GM12864 (cell line): Measurements from ENCODE around the gene ZNF451.
"Not testable (repeated sequence)": the region's sequence is repeated elsewhere in the genome, so short reads cannot be mapped to it uniquely, and the experiment has no call there.

Experiments used
- DNase-seq: peaks from one replicate; pipeline ENCODE4 v3.0.0-alpha.2; 2011; ENCODE audit warnings: low read depth
- H3K4me3 ChIP-seq: 2 replicates; pipeline ENCODE4 v1.5.1; 2011; ENCODE audit warnings: mild to moderate bottlenecking, low read depth, low read length, control low read depth
- TF ChIP-seq, protein P1 (sequence below): IDR thresholded peaks from 2 replicates; pipeline ENCODE4 v1.5.1; 2011; ENCODE audit warnings: low read depth, mild to moderate bottlenecking, moderate library complexity, low read length, control low read depth, inconsistent platforms; ENCODE audit errors: missing control alignments

ZNF451 gene

DNA sequence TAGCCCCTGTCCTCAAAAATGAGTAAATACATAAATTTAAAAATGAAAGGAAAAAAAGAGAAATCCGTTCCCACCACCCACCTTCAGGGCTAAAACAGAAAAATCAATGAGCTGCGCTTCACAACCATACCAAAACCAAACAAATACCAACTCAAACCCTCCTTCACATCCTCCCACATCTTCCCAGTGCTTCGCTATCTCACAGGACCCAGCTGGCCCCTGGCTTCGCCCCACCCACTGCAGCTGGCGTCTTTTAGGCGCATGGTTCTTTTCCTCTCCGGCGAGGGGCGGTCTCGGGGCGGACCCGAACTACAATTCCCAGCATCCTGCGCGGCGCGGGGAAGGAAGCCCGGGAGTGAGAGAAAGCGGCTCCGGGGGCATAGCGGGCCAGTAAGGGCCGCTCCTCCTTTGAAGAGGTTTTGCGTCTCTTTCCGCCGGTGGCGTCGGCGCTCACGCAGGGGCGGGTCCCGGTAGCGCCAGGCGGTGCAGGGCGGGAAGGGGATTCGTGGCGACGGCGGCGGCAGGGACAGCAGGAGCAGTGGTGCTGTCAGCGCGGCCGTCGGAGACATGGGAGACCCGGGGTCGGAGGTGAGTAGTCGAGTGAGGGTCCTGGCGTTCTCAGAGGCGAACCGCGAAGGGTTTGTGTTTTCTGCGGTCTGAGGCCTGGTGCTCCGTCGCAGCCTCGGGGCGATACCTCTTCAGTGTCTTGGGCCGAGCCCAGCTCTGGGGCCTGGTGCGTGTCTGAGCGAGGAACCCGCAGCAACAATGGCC lies at the start of gene ZNF451:
Gene ZNF451, plus strand, starts transcription at position 502 of the 771 bp plus-strand sequence. Its CDS starts 66 bp downstream, at position 568.
- DNase-seq = peak; percentile 87
- H3K4me3 ChIP-seq = peak within 1 kb of the TSS; percentile 49
- TF ChIP-seq, protein P1, sequence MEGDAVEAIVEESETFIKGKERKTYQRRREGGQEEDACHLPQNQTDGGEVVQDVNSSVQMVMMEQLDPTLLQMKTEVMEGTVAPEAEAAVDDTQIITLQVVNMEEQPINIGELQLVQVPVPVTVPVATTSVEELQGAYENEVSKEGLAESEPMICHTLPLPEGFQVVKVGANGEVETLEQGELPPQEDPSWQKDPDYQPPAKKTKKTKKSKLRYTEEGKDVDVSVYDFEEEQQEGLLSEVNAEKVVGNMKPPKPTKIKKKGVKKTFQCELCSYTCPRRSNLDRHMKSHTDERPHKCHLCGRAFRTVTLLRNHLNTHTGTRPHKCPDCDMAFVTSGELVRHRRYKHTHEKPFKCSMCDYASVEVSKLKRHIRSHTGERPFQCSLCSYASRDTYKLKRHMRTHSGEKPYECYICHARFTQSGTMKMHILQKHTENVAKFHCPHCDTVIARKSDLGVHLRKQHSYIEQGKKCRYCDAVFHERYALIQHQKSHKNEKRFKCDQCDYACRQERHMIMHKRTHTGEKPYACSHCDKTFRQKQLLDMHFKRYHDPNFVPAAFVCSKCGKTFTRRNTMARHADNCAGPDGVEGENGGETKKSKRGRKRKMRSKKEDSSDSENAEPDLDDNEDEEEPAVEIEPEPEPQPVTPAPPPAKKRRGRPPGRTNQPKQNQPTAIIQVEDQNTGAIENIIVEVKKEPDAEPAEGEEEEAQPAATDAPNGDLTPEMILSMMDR = no peak

DNA sequence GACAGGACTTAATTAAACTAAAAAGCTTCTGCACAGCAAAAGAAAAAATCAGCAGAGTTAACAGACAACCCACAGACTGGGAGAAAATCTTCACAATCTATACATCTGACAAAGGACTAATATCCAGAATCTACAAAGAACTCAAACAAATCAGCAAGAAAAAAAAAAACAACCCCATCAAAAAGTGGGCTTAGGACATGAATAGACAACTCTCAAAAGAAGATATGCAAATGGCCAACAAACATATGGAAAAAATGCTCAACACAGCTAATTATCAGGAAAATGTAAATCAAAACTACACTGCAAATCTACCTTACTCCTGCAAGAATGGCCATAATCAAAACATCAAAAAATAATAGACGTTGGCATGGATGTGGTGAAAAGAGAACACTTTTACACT lies 45.9 kb upstream of the ZNF451 start:
- not testable (repeated sequence) for H3K4me3 ChIP-seq, DNase-seq

DNA sequence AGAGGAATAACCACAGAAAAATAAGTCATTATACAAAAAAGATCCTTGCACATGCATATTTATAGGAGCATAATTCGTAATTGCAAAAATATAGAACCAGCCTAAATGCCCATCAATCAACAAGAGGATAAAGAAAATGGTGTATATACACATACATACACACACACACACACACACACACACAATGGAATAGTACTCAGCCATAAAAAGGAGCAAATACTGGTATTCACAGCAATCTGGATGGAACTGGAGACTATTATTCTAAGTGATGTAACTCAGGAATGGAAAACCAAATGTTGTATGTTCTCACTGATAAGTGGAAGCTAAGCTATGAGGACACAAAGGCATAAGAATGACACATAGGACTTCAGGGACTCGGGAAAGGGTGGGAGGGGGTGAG lies 45.4 kb upstream of the ZNF451 start:
- DNase-seq = no peak
- no peak overlapping the region for H3K4me3 ChIP-seq
- TF ChIP-seq, protein P1 = no peak

DNA sequence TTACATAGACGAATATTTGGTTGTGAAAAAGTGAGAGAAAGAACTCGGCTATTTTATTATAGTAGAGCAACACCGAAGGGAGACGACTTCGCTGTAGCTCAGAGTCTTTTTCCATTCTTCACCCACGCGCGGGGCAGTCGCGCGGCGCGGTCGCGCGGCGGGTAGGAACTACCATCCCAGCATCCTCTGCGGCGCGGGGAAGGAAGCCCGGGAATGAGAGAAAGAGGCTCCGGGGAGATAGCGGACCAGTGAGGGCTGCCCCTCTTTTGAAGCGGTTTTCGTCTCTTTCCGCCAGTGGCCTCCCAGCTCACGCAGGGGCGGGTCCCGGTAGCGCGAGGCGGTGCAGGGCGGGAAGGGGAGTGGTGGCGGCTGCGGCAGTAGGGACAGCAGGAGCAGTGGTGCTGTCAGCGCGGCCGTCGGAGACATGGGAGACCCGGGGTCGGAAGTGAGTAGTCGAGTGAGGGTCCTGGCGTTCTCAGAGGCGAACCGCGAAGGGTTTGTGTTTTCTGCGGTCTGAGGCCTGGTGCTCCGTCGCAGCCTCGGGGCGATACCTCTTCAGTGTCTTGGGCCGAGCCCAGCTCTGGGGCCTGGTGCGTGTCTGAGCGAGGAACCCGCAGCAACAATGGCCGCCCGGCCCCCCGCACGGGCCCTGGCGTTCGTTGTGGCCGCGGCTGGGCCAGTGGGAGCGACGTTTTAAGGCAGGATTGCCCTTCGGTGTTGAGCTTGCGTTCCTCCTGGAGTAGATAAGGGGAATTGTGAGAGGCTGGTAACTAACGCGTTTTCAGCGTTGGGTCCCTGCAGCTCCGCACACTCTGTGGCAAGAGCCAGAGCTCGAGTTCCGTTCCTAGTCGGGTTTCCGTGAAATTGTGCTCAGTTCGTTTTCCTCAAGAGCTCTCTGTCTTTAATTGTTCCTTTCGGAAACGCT lies 43.4 kb upstream of the ZNF451 start, which contains the start of gene KIAA1586:
Gene KIAA1586, plus strand, starts transcription at position 362 of the 925 bp plus-strand sequence. Its CDS starts 63 bp downstream, at position 425.
- H3K4me3 ChIP-seq = peak within 1 kb of the TSS; percentile 72
- peak; percentile 69 for DNase-seq

- DNase-seq, H3K4me3 ChIP-seq: not testable (repeated sequence)
Observed at GRCh38 chr6:57047257-57047585, 42.8 kb upstream of the ZNF451 start.

DNA sequence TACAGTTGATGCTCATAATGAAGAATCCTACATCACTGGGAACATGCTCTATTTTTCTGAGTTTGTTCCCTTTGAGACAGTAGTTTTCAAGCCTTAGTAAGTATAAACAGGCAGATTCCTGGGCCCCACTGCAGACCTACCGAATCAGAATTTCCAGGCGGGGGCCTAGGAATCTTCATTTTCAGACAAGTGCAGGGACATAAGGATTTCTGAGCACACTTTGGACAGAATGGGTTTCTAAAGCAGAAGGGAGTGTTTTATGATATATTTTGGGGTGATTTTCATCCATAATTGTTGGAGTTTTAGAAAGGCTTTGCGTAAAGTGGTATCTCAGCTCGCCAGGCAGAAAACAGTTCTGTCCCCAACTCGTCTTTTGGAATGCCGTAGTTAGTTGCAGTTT lies 42.1 kb upstream of the ZNF451 start:
- H3K4me3 ChIP-seq = peak overlapping the region; percentile 39; the same call in 1 of the 2 replicates
- not testable (repeated sequence) for DNase-seq

GRCh38 chr6:57048577-57048976 lies 41.4 kb upstream of the ZNF451 start:
- TF ChIP-seq, protein P1 = no peak
- DNase-seq = no peak
- H3K4me3 ChIP-seq = no peak overlapping the region

DNA sequence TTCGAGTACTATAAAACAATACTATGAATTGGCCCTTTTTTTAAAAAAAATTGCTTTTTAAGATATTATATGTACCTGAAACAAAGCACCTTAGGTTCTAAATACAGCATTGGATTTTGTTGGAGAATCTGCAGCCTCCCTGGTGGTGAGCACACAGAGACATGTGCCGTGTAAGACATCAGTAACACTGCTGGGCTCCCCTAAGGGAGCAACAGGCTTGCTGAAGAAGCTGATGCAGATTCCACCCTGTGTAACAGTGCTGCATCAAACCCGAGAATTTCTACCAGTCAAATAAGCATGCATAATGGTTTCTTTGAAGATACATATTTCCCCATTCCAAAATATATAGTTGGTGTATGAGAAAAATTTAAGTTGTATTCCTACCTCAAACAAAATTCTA lies 26.1 kb upstream of the ZNF451 start:
- DNase-seq = no peak
- TF ChIP-seq, protein P1 = no peak
- no peak overlapping the region for H3K4me3 ChIP-seq

- no peak overlapping the region for H3K4me3 ChIP-seq
- TF ChIP-seq, protein P1 = no peak
- no peak for DNase-seq
Observed at GRCh38 chr6:57064809-57065208, 25.2 kb upstream of the ZNF451 start.
